Measurements from ENCODE around the gene ITGA2. TPM values are rescaled to one million over a fixed set of nuclear protein-coding genes. Genes with fewer than 3 reads are reported as not detected.
A peak's percentile ranks its signal among the peaks of the same experiment; 100 is the strongest.

Gene ITGA2
- total RNA-seq, 4 donors from 2014 or later, result 2.0 to 6.0 (median 3.1) TPM

- intact Hi-C loops (cut with DNase I), result no loop called here
- WGBS, 2 donors, result 15 to 16% methylated on average over 10 to 12 of the region's 16 CpGs
- Histone ChIP-seq H3K36me3 (no peaks in the 10 kb centered on the region), H3K9me3 (no peaks in the 10 kb centered on the region), H3K27me3 (no peaks in the 10 kb centered on the region), H3K4me1 (peaks cover 0 to 29% of the 10 kb centered on the region in 2 donors), H3K27ac (peak overlapping the region in 2 of 3 donors; percentile 5 to 54), H3K4me3 (replicated peaks in 1 of 3) (peak overlapping the region; percentile 16 to 72 (median 64))
- no peak for DNase-seq
- TF ChIP-seq POLR2A (IDR thresholded peaks at IDR 0.05) (no peak), CTCF (IDR thresholded peaks at IDR 0.05) (no peak)
These were observed 672 bp upstream of the ITGA2 start for GRCh38 chr5:52988335-52989024.

- TF ChIP-seq POLR2A (IDR thresholded peaks at IDR 0.05) (no peak), CTCF (IDR thresholded peaks at IDR 0.05) (peak in 4 of 6 experiments; percentile 1 to 36 (median 32))
- H3K4me1 ChIP-seq, result peaks cover 0 to 29% of the 10 kb centered on the region in 2 donors
- DNase-seq, result peak; percentile 56 to 59
- intact Hi-C loops (cut with DNase I), result no loop called here
- H3K9me3 ChIP-seq, result no peaks in the 10 kb centered on the region
- no peaks in the 10 kb centered on the region for H3K36me3 ChIP-seq
- H3K27me3 ChIP-seq, result no peaks in the 10 kb centered on the region
- H3K27ac ChIP-seq, result peak overlapping the region in 1 of 3 donors; percentile 32
- H3K4me3 ChIP-seq (replicated peaks in 1 of 3), result peak overlapping the region; percentile 16 to 72 (median 64)
- 5 to 7% methylated on average over 16 to 18 of the region's 27 CpGs for WGBS, 2 donors
These were observed 802 bp downstream of the ITGA2 start for GRCh38 chr5:52989781-52990527.

GRCh38 chr5:52990528-52990925 lies 1.4 kb downstream of the ITGA2 start:
- H3K27ac ChIP-seq, result no peak overlapping the region
- TF ChIP-seq POLR2A (IDR thresholded peaks at IDR 0.05), result no peak
- no peak for TF ChIP-seq CTCF (IDR thresholded peaks at IDR 0.05)
- peaks cover 0 to 29% of the 10 kb centered on the region in 2 donors for H3K4me1 ChIP-seq
- H3K4me3 ChIP-seq (replicated peaks in 1 of 3), result no peak overlapping the region
- no peaks in the 10 kb centered on the region for H3K36me3 ChIP-seq
- DNase-seq, result no peak
- no peaks in the 10 kb centered on the region for H3K9me3 ChIP-seq
- no peaks in the 10 kb centered on the region for H3K27me3 ChIP-seq
- intact Hi-C loops (cut with DNase I), result no loop called here
- WGBS, 2 donors, result 55 to 63% methylated on average over 4 of the region's 4 CpGs

- 96 to 98% methylated on average over 2 of the region's 2 CpGs for WGBS, 2 donors
- Histone ChIP-seq H3K9me3 (no peaks in the 10 kb centered on the region), H3K27me3 (no peaks in the 10 kb centered on the region), H3K27ac (no peak overlapping the region), H3K36me3 (no peaks in the 10 kb centered on the region), H3K4me1 (peaks cover 5 to 17% of the 10 kb centered on the region in 2 donors), H3K4me3 (replicated peaks in 1 of 3) (no peak overlapping the region)
- no peak for TF ChIP-seq CTCF (IDR thresholded peaks at IDR 0.05)
- no peak for TF ChIP-seq POLR2A (IDR thresholded peaks at IDR 0.05)
- no peak for DNase-seq
- intact Hi-C loops (cut with DNase I), result no loop called here
These were observed 4.2 kb downstream of the ITGA2 start for GRCh38 chr5:52993367-52993766.

- WGBS, 2 donors, result 95 to 100% methylated on average over 1 of the region's 1 CpG
- intact Hi-C loops (cut with DNase I), result no loop called here
- H3K36me3 ChIP-seq, result no peaks in the 10 kb centered on the region
- no peak for DNase-seq
- no peak overlapping the region for H3K4me3 ChIP-seq (replicated peaks in 1 of 3)
- H3K9me3 ChIP-seq, result no peaks in the 10 kb centered on the region
- no peak for TF ChIP-seq POLR2A (IDR thresholded peaks at IDR 0.05)
- TF ChIP-seq CTCF (IDR thresholded peaks at IDR 0.05), result no peak
- H3K4me1 ChIP-seq, result peaks cover 5 to 10% of the 10 kb centered on the region in 2 donors
- no peaks in the 10 kb centered on the region for H3K27me3 ChIP-seq
- no peak overlapping the region for H3K27ac ChIP-seq
These were observed 5.1 kb downstream of the ITGA2 start for GRCh38 chr5:52994266-52994665.

Data from thyroid gland (tissue), 4 donors.